ENCODE data around the gene CD38. TPM values are rescaled to one million over a fixed set of nuclear protein-coding genes. Genes with fewer than 3 reads are reported as not detected.
"Not testable (repeated sequence)": the region's sequence is repeated elsewhere in the genome, so short reads cannot be mapped to it uniquely, and the experiment has no call there.

The CD38 gene
- total and polyA plus RNA-seq, 5 experiments from 2014 or later, result 1.4 to 7.7 (median 3.2) TPM

- H3K36me3 Mint-ChIP-seq, result peaks cover 0 to 2% (median 0%) of the 10 kb centered on the region in 3 donors
- ATAC-seq (no peak), DNase-seq (no peak)
- POLR2A ChIA-PET, result no interaction called here
- peak overlapping the region in 2 of 10 donors; percentile 21 to 75 for H3K27ac Mint-ChIP-seq
- H3K4me3 Mint-ChIP-seq, result peak overlapping the region in 2 of 10 donors; percentile 57 to 66
- no peaks in the 10 kb centered on the region for H3K27me3 Mint-ChIP-seq
- H3K9me3 Mint-ChIP-seq, result no peaks in the 10 kb centered on the region
- H3K4me1 Mint-ChIP-seq, result peaks cover 8 to 60% (median 20%) of the 10 kb centered on the region in 4 donors
Measured at GRCh38 chr4:15809058-15809457, 30.9 kb downstream of the CD38 start.

DNA sequence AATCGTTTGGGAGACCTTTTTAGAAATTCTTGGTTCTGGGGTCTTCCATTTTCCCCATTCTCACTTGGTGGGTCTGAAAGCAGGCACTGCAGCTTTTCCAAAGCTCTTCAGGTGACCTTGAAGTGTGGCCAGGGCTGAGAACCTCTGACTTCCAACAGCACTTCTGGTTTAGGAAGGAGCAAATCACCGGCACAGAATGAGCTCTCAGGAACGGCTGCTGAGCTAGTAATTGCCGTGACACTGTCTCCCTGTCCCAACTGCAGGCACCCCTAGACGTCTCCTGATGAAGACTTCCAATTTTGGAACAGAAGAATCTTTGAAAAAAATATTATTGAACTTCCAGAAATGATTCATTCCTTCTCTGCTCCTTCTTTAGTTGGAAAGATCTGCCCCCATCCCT, 31.3 kb downstream of the CD38 start:
- Mint-ChIP-seq H3K9me3 (no peaks in the 10 kb centered on the region), H3K36me3 (peaks cover 0 to 2% (median 0%) of the 10 kb centered on the region in 3 donors), H3K27me3 (no peaks in the 10 kb centered on the region), H3K4me1 (peaks cover 8 to 60% (median 20%) of the 10 kb centered on the region in 4 donors), H3K27ac (peak overlapping the region in 2 of 10 donors; percentile 48 to 75), H3K4me3 (peak overlapping the region in 1 of 10 donors; percentile 66)
- DNase-seq, result no peak
- ATAC-seq, result no peak
- POLR2A ChIA-PET, result no interaction called here

DNA sequence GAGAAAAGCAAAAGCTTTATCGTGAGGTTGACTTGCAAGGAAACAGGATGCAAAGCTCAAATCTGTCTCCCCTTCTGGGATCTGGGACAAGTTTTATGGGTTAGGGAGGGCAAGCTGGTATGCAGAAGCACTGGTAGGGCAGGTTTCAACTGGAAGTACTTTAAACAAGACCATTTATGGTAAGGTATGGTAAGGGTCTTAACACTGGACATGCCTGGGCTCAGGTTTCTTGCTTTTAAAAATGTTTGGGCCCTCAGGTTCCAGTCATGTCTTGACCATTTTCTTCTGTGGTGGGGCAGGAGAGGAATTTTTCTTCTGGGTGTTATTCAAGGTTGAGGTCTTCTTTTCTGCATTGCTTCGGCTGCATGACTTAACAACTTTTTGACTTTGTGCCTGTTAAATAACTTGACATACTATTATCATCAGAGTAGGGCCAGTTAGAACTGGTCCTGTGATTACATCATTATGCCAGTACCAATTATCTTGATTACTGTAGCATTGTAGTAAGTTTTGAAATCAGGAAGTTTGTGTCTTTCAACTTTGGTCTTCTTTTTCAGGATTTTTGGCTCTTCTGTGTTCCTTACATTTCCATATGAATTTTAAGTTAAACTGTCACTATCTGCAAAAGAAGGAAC, 33.7 kb downstream of the CD38 start:
- ATAC-seq, result no peak
- DNase-seq, result no peak
- peaks cover 0 to 2% (median 0%) of the 10 kb centered on the region in 3 donors for H3K36me3 Mint-ChIP-seq
- no peak overlapping the region for H3K4me3 Mint-ChIP-seq
- no peaks in the 10 kb centered on the region for H3K27me3 Mint-ChIP-seq
- POLR2A ChIA-PET, result no interaction called here
- H3K9me3 Mint-ChIP-seq, result no peaks in the 10 kb centered on the region
- H3K4me1 Mint-ChIP-seq, result peaks cover 3 to 44% (median 14%) of the 10 kb centered on the region in 4 donors
- no peak overlapping the region for H3K27ac Mint-ChIP-seq

GRCh38 chr4:15832523-15833451, 54.7 kb downstream of the CD38 start:
- DNase-seq (no peak), ATAC-seq (no peak)
- Mint-ChIP-seq H3K27me3 (no peaks in the 10 kb centered on the region), H3K4me3 (no peak overlapping the region), H3K4me1 (peaks cover 2 to 13% (median 5%) of the 10 kb centered on the region in 4 donors), H3K36me3 (peaks cover 8 to 41% (median 22%) of the 10 kb centered on the region in 3 donors), H3K27ac (peak overlapping the region in 1 of 10 donors; percentile 24), H3K9me3 (peaks cover 0 to 10% (median 2%) of the 10 kb centered on the region in 9 donors)
- POLR2A ChIA-PET, result no interaction called here

DNA sequence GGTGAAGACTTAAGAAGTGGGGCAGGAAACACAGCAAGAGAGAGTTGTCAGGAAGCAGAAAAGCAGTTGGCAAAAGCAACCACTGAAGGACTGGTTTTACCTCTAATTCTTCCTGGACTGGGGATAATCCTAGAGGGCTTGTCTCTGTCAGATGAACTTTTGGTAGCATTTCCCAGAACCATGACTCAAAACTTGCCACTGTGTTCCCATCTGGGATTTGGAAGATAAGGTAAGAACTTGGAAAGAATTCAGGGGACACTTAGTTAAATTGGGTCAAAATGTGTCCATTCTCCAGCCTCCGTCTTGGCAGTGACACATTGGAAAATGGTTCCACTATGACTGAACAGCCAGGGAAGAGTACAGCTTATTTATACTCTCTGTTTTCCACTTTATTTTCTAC, 55.7 kb downstream of the CD38 start:
- no peak for ATAC-seq
- DNase-seq, result no peak
- POLR2A ChIA-PET, result no interaction called here
- no peak overlapping the region for H3K4me3 Mint-ChIP-seq
- peaks cover 2 to 14% (median 10%) of the 10 kb centered on the region in 4 donors for H3K4me1 Mint-ChIP-seq
- H3K36me3 Mint-ChIP-seq, result peaks cover 8 to 41% (median 22%) of the 10 kb centered on the region in 3 donors
- H3K9me3 Mint-ChIP-seq, result peaks cover 0 to 10% (median 2%) of the 10 kb centered on the region in 9 donors
- H3K27me3 Mint-ChIP-seq, result no peaks in the 10 kb centered on the region
- H3K27ac Mint-ChIP-seq, result no peak overlapping the region

- no peak overlapping the region for H3K27ac Mint-ChIP-seq
Measured at GRCh38 chr4:15836362-15836761, 58.2 kb downstream of the CD38 start.

GRCh38 chr4:15837591-15837990, 59.5 kb downstream of the CD38 start:
- H3K36me3 Mint-ChIP-seq, result peaks cover 10 to 26% (median 15%) of the 10 kb centered on the region in 3 donors
- ATAC-seq (no peak), DNase-seq (no peak)
- POLR2A ChIA-PET, result interaction anchor here (0.7 kb wide), 1 partner anchor 155 kb away, joined by 3 read pairs; no protein-coding TSS in a partner anchor
- no peaks in the 10 kb centered on the region for H3K27me3 Mint-ChIP-seq
- H3K4me1 Mint-ChIP-seq, result peaks cover 2 to 14% (median 10%) of the 10 kb centered on the region in 4 donors
- no peak overlapping the region for H3K27ac Mint-ChIP-seq
- H3K4me3 Mint-ChIP-seq, result no peak overlapping the region
- H3K9me3 Mint-ChIP-seq, result peaks cover 0 to 2% (median 0%) of the 10 kb centered on the region in 9 donors

More at GRCh38 chr4:15836362-15836761, 58.2 kb downstream of the CD38 start:
- H3K9me3 Mint-ChIP-seq, result peaks cover 0 to 2% (median 0%) of the 10 kb centered on the region in 9 donors
- no peak for DNase-seq
- H3K4me1 Mint-ChIP-seq, result peaks cover 2 to 14% (median 11%) of the 10 kb centered on the region in 4 donors
- no peak overlapping the region for H3K4me3 Mint-ChIP-seq
- H3K36me3 Mint-ChIP-seq, result peaks cover 15 to 35% (median 19%) of the 10 kb centered on the region in 3 donors
- no peaks in the 10 kb centered on the region for H3K27me3 Mint-ChIP-seq
- POLR2A ChIA-PET, result no interaction called here
- no peak for ATAC-seq

DNA sequence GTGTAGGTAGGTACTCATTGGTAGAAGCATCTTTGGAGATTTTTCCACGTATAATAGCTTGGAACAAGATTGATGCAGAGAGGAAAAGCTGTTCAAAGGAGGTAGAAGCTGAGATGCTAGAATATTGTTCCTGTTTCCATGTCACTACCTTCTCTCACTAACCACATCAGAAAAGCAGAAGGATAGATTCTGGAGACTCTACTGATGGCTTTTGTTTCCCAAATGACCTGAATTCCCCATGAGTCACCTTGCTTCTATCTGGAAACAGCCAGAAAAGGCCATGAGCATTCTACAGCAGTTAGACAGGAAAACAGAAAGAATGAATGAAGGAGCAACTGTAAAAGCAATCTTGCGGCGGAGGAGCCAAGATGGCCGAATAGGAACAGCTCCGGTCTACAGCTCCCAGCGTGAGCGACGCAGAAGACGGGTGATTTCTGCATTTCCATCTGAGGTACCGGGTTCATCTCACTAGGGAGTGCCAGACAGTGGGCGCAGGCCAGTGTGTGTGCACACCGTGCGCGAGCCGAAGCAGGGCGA, 63.1 kb downstream of the CD38 start:
- H3K4me3 Mint-ChIP-seq, POLR2A ChIA-PET, H3K27me3 Mint-ChIP-seq, DNase-seq, ATAC-seq, H3K9me3 Mint-ChIP-seq: not testable (repeated sequence)
- H3K27ac Mint-ChIP-seq, result peak overlapping the region in 1 of 10 donors; percentile 35
- peaks cover 2 to 14% (median 6%) of the 10 kb centered on the region in 4 donors for H3K4me1 Mint-ChIP-seq
- H3K36me3 Mint-ChIP-seq, result peaks cover 10 to 16% (median 11%) of the 10 kb centered on the region in 3 donors

DNA sequence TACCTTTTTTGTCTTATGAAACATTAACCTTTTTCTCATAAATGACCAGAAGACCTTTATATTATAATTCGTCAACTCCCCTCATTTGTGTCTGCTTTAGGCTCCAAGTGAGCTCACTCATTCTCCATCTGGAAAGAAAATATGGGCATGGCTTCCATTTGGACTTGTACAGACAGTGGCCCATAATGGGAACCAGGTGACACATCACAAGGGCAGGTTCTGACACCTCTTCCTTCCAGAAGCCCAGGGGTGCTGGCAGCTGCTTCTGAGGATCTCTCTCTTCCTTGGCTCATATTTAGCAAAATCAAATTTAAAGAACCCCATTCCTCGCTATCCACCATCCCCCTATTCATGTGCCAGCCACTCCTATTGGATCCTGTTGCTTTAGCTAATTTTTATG, 69.6 kb downstream of the CD38 start:
- Mint-ChIP-seq H3K4me3 (no peak overlapping the region), H3K4me1 (no peaks in the 10 kb centered on the region), H3K27me3 (no peaks in the 10 kb centered on the region), H3K36me3 (peaks cover 0 to 8% (median 5%) of the 10 kb centered on the region in 3 donors), H3K27ac (no peak overlapping the region), H3K9me3 (no peaks in the 10 kb centered on the region)
- DNase-seq, result no peak
- POLR2A ChIA-PET, result no interaction called here
- no peak for ATAC-seq

- H3K4me3 Mint-ChIP-seq, result no peak overlapping the region
Measured at GRCh38 chr4:15848191-15848842, 70.2 kb downstream of the CD38 start.

DNA sequence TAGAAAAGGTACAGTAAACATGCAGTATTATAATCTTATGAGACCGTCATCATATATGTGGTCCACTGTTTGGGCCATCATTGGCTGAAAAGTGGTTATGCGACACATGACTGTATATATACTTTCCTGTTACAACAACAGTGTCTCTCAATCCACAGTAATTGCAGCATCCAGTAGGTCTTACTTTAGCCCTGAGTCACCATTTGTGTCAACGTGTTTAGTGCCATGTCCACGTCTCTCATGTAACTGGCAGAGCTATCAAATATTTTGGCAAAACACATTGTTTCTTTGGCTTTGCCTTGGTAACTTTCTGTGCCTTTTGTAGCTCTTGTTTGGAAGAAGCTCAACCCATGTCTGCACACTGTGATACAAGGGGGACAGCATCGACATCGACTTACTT, 73.8 kb downstream of the CD38 start:
- DNase-seq (no peak), ATAC-seq (no peak)
- H3K9me3 Mint-ChIP-seq, result no peaks in the 10 kb centered on the region
- H3K27me3 Mint-ChIP-seq, result no peaks in the 10 kb centered on the region
- H3K36me3 Mint-ChIP-seq, result peaks cover 0 to 8% (median 5%) of the 10 kb centered on the region in 3 donors
- POLR2A ChIA-PET, result no interaction called here
- H3K4me1 Mint-ChIP-seq, result no peaks in the 10 kb centered on the region
- no peak overlapping the region for H3K27ac Mint-ChIP-seq
- H3K4me3 Mint-ChIP-seq, result no peak overlapping the region

More at GRCh38 chr4:15848191-15848842, 70.2 kb downstream of the CD38 start:
- Mint-ChIP-seq H3K9me3 (no peaks in the 10 kb centered on the region), H3K4me1 (no peaks in the 10 kb centered on the region), H3K36me3 (peaks cover 0 to 8% (median 5%) of the 10 kb centered on the region in 3 donors), H3K27me3 (no peaks in the 10 kb centered on the region), H3K27ac (no peak overlapping the region)
- DNase-seq, result no peak
- ATAC-seq, result no peak
- POLR2A ChIA-PET, result no interaction called here

- POLR2A ChIA-PET, result no interaction called here
- Mint-ChIP-seq H3K27me3 (peaks cover 0 to 1% (median 0%) of the 10 kb centered on the region in 5 donors), H3K4me3 (no peak overlapping the region), H3K9me3 (no peaks in the 10 kb centered on the region), H3K27ac (no peak overlapping the region), H3K36me3 (peaks cover 0 to 8% (median 5%) of the 10 kb centered on the region in 3 donors), H3K4me1 (no peaks in the 10 kb centered on the region)
- ATAC-seq (no peak), DNase-seq (no peak)
Measured at GRCh38 chr4:15852524-15852923, 74.4 kb downstream of the CD38 start.

Measured in naive thymus-derived CD8-positive, alpha-beta T cell (primary cell).